ENCODE results near the gene PLSCR1.
"Not testable (repeated sequence)": the region's sequence is repeated elsewhere in the genome, so short reads cannot be mapped to it uniquely, and the experiment has no call there.

Gene PLSCR1

GRCh38 chr3:146513386-146514051 is 30.9 kb downstream of the PLSCR1 start:
- no peak for DNase-seq (ENCODE audit: low read depth in 3 of 3)

- DNase-seq (ENCODE audit: low read depth in 3 of 3) = no peak
Measured at GRCh38 chr3:146511402-146512134, 32.8 kb downstream of the PLSCR1 start.

GRCh38 chr3:146507331-146508120 is 36.9 kb downstream of the PLSCR1 start:
- no peak for DNase-seq (ENCODE audit: low read depth in 3 of 3)

- DNase-seq (ENCODE audit: low read depth in 3 of 3) = no peak
Measured at GRCh38 chr3:146505516-146505915, 38.9 kb downstream of the PLSCR1 start.

GRCh38 chr3:146504498-146505197 is 39.8 kb downstream of the PLSCR1 start:
- no peak for DNase-seq (ENCODE audit: low read depth in 3 of 3)

- DNase-seq (ENCODE audit: low read depth in 3 of 3) = no peak
Measured at GRCh38 chr3:146503461-146504202, 40.8 kb downstream of the PLSCR1 start.

GRCh38 chr3:146502887-146503460 is 41.4 kb downstream of the PLSCR1 start:
- DNase-seq (ENCODE audit: low read depth in 3 of 3) = no peak

- no peak for DNase-seq (ENCODE audit: low read depth in 3 of 3)
Measured at GRCh38 chr3:146501752-146502151, 42.7 kb downstream of the PLSCR1 start.

GRCh38 chr3:146499701-146500100 is 44.7 kb downstream of the PLSCR1 start:
- no peak for DNase-seq (ENCODE audit: low read depth in 3 of 3)

- DNase-seq (ENCODE audit: low read depth in 3 of 3) = peak in 1 of 3 experiments; percentile 16
Measured at GRCh38 chr3:146498002-146498736, 46.2 kb downstream of the PLSCR1 start.

- not testable (repeated sequence) for DNase-seq (ENCODE audit: low read depth in 3 of 3)
Measured at GRCh38 chr3:146497145-146497843, 47.1 kb downstream of the PLSCR1 start.

GRCh38 chr3:146496726-146497125 is 47.7 kb downstream of the PLSCR1 start:
- no peak for DNase-seq (ENCODE audit: low read depth in 3 of 3)

GRCh38 chr3:146496251-146496650 is 48.2 kb downstream of the PLSCR1 start:
- DNase-seq (ENCODE audit: low read depth in 3 of 3) = no peak

- no peak for DNase-seq (ENCODE audit: low read depth in 3 of 3)
Measured at GRCh38 chr3:146493761-146494160, 50.6 kb downstream of the PLSCR1 start.

GRCh38 chr3:146493221-146493620 is 51.2 kb downstream of the PLSCR1 start:
- no peak for DNase-seq (ENCODE audit: low read depth in 3 of 3)

- DNase-seq (ENCODE audit: low read depth in 3 of 3) = no peak
Measured at GRCh38 chr3:146491303-146491702, 53.1 kb downstream of the PLSCR1 start.

- no peak for DNase-seq (ENCODE audit: low read depth in 3 of 3)
Measured at GRCh38 chr3:146485297-146485696, 59.1 kb downstream of the PLSCR1 start.

- no peak for DNase-seq (ENCODE audit: low read depth in 3 of 3)
Measured at GRCh38 chr3:146476094-146476740, 68.2 kb downstream of the PLSCR1 start.

- DNase-seq (ENCODE audit: low read depth in 3 of 3) = not testable (repeated sequence)
Measured at GRCh38 chr3:146474976-146475375, 69.4 kb downstream of the PLSCR1 start.

All from stimulated activated CD4-positive, alpha-beta T cell treated with anti-CD3 and anti-CD28 coated beads, TNF-alpha, amount 100 ng/mL, for 24 hours (primary cell).